Loucy (cell line): ENCODE results near the gene OXTR.

Experiments used
- H2AFZ ChIP-seq: fragments of 200-600 bp; sonication (generic); 2 replicates; pipeline ENCODE4 v1.6.0; 2016; ENCODE audit warnings: antibody characterized with exemption, mild to moderate bottlenecking, low read length, moderate library complexity
- H3F3A ChIP-seq: fragments of 200-600 bp; 2 replicates; pipeline ENCODE4 v1.6.0; 2016; ENCODE audit warnings: antibody characterized with exemption, low read depth, mild to moderate bottlenecking
- H3K27me3 ChIP-seq: fragments of 200-600 bp; sonication (generic); 2 replicates; pipeline ENCODE4 v1.6.1; 2014; ENCODE audit warnings: low read length, mild to moderate bottlenecking; ENCODE audit not compliant: insufficient read depth, poor library complexity, severe bottlenecking
- H3K36me3 ChIP-seq: fragments of 200-600 bp; sonication (generic); 2 replicates; pipeline ENCODE4 v1.6.1; 2016; ENCODE audit warnings: low read length; ENCODE audit not compliant: insufficient read depth
- H3K4me1 ChIP-seq: fragments of 200-600 bp; sonication (generic); 2 replicates; pipeline ENCODE4 v1.5.1; 2014; ENCODE audit warnings: low read length, mild to moderate bottlenecking; ENCODE audit not compliant: insufficient read depth, poor library complexity, severe bottlenecking
- H3K4me2 ChIP-seq: fragments of 200-600 bp; sonication (generic); 2 replicates; pipeline ENCODE4 v1.6.0; 2014; ENCODE audit warnings: antibody characterized with exemption, low read length, low read depth, mild to moderate bottlenecking; ENCODE audit not compliant: poor library complexity, severe bottlenecking
- H3K4me3 ChIP-seq: fragments of 200-600 bp; sonication (generic); 2 replicates; pipeline ENCODE4 v1.5.1; 2014; ENCODE audit warnings: low read length, mild to moderate bottlenecking, mixed read lengths; ENCODE audit not compliant: poor library complexity, severe bottlenecking
- H3K79me2 ChIP-seq: fragments of 200-600 bp; sonication (generic); 2 replicates; pipeline ENCODE4 v1.6.1; 2014; ENCODE audit warnings: low read length; ENCODE audit not compliant: insufficient read depth
- H3K9ac ChIP-seq: fragments of 200-600 bp; sonication (generic); 2 replicates; pipeline ENCODE4 v1.6.0; 2014; ENCODE audit warnings: mild to moderate bottlenecking, low read depth, low read length, moderate library complexity; ENCODE audit not compliant: poor library complexity, severe bottlenecking
- H3K9me2 ChIP-seq: fragments of 200-600 bp; sonication (generic); replicated peaks from 2 replicates; pipeline ENCODE4 v1.6.1; 2016; ENCODE audit warnings: low read depth, low read length, mixed read lengths
- H3K9me3 ChIP-seq: fragments of 200-600 bp; sonication (generic); 2 replicates; pipeline ENCODE4 v1.6.1; 2014; ENCODE audit warnings: mild to moderate bottlenecking, antibody characterized with exemption, low read length, low read depth; ENCODE audit not compliant: insufficient read depth
- H4K20me1 ChIP-seq: fragments of 200-600 bp; sonication (generic); 2 replicates; pipeline ENCODE4 v1.6.0; 2014; ENCODE audit warnings: antibody characterized with exemption, low read length, mild to moderate bottlenecking; ENCODE audit not compliant: insufficient read depth, poor library complexity, severe bottlenecking
- EZH2phosphoT487 ChIP-seq: fragments of 200-600 bp; IDR thresholded peaks from 2 replicates; pipeline ENCODE4 v1.6.1; 2018; ENCODE audit warnings: antibody characterized with exemption, mild to moderate bottlenecking, moderate library complexity, borderline replicate concordance
- TF ChIP-seq, protein P1 (sequence below): fragments of 200-600 bp; sonication (generic); conservative IDR thresholded peaks from 2 replicates; pipeline ENCODE4 v1.5.1; 2014; ENCODE audit warnings: mild to moderate bottlenecking, antibody characterized with exemption, low read length

The OXTR gene

GRCh38 chr3:8760506-8760905, 8.9 kb downstream of the OXTR start:
- Histone ChIP-seq H3K9me2 (no peaks in the 10 kb centered on the region), H3F3A (no peaks in the 10 kb centered on the region), H3K9me3 (no peaks in the 10 kb centered on the region), H4K20me1 (no peaks in the 10 kb centered on the region), H3K4me3 (no peak overlapping the region), H3K4me2 (no peak overlapping the region), H3K36me3 (no peaks in the 10 kb centered on the region), H3K9ac (no peak overlapping the region), H3K4me1 (no peaks in the 10 kb centered on the region), H3K27me3 (no peaks in the 10 kb centered on the region), H2AFZ (no peak overlapping the region), H3K79me2 (no peaks in the 10 kb centered on the region)
- TF ChIP-seq EZH2phosphoT487, result no peak

DNA sequence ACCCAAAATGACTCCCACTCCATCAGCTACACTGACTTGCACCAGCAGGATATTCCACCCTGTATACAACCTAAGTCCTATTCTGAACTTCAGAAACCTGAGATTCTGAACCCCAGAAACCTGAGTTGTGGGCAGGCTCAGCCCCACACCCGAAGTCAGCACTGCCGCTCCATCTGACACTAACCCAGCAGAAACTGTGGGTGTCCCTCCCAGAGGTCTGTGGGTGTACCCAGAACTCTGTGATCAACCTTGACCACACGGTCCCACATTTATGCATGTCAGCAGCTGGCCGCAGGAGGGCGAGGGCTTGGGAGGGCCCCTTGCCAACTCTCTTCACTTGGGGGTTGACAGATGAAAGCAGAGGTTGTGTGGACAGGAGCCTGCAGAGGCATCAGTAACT, 9.3 kb downstream of the OXTR start:
- Histone ChIP-seq H3F3A (no peaks in the 10 kb centered on the region), H3K4me2 (no peak overlapping the region), H3K36me3 (no peaks in the 10 kb centered on the region), H3K4me3 (no peak overlapping the region), H3K9me2 (no peaks in the 10 kb centered on the region), H4K20me1 (no peaks in the 10 kb centered on the region), H3K27me3 (no peaks in the 10 kb centered on the region), H3K9ac (no peak overlapping the region), H2AFZ (no peak overlapping the region), H3K79me2 (no peaks in the 10 kb centered on the region), H3K4me1 (no peaks in the 10 kb centered on the region), H3K9me3 (no peaks in the 10 kb centered on the region)
- TF ChIP-seq EZH2phosphoT487, result no peak
- TF ChIP-seq, protein P1, sequence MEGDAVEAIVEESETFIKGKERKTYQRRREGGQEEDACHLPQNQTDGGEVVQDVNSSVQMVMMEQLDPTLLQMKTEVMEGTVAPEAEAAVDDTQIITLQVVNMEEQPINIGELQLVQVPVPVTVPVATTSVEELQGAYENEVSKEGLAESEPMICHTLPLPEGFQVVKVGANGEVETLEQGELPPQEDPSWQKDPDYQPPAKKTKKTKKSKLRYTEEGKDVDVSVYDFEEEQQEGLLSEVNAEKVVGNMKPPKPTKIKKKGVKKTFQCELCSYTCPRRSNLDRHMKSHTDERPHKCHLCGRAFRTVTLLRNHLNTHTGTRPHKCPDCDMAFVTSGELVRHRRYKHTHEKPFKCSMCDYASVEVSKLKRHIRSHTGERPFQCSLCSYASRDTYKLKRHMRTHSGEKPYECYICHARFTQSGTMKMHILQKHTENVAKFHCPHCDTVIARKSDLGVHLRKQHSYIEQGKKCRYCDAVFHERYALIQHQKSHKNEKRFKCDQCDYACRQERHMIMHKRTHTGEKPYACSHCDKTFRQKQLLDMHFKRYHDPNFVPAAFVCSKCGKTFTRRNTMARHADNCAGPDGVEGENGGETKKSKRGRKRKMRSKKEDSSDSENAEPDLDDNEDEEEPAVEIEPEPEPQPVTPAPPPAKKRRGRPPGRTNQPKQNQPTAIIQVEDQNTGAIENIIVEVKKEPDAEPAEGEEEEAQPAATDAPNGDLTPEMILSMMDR, result no peak

DNA sequence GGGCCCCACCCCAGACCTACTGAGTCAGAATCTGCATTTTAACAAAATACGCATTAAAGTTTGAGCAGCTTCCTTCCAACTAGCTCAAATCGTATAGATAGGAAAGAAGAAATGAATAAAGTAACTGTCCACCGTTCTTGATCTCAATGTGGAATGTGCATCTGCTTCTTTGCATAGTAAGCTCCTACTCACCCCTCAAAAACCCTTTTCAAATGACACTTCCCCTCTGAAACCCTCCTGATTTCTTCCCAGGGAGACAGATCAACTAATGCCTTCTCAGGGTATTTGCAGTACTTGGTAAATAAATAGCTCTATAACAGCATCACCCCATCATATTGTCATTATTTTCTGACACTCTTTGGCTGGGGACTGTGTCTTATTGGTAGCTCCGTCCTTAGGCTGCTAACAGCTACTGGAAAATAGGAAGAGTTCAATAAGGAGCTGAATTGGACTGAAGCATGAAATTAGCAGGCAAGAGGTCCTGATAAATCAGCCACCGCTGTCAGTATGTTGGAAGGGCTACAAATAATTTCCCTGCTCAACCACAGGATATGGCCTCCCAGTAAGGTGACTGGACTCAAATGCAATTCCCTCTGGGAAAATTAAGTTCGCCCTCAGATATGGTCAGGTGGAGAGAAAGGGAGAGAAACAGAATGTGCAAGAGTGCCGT, 10.2 kb downstream of the OXTR start:
- H3K27me3 ChIP-seq, result no peaks in the 10 kb centered on the region
- no peak for TF ChIP-seq EZH2phosphoT487
- TF ChIP-seq, protein P1, result no peak
- no peaks in the 10 kb centered on the region for H3K4me1 ChIP-seq
- H3K9ac ChIP-seq, result no peak overlapping the region
- H2AFZ ChIP-seq, result no peak overlapping the region
- no peaks in the 10 kb centered on the region for H3K9me2 ChIP-seq
- H3K4me2 ChIP-seq, result no peak overlapping the region
- no peaks in the 10 kb centered on the region for H3K9me3 ChIP-seq
- H4K20me1 ChIP-seq, result no peaks in the 10 kb centered on the region
- no peaks in the 10 kb centered on the region for H3K36me3 ChIP-seq
- no peaks in the 10 kb centered on the region for H3K79me2 ChIP-seq
- H3K4me3 ChIP-seq, result no peak overlapping the region
- no peaks in the 10 kb centered on the region for H3F3A ChIP-seq
